Stimulated activated naive CD8-positive, alpha-beta T cell treated with anti-CD3 and anti-CD28 coated beads, Interleukin-15, amount 100 ng/mL, for 72 hours (primary cell): ENCODE results near the gene SRPRA.

ENCODE experiments used
- ATAC-seq: fragments of 150-1000 bp; cut with Tn5 transposase; 2 replicates; pipeline ENCODE4 v1.10.0; 2021; ENCODE audit warnings: mild to moderate bottlenecking, moderate library complexity
- DNase-seq, 2 donors: peaks; one replicate each; pipeline ENCODE4 v3.0.0; 2021 to 2022
- H3K27ac Mint-ChIP-seq, 2 donors: one replicate each; pipeline ENCODE4 v1.8.0; 2022; ENCODE audit warnings: mild to moderate bottlenecking in 2 of 2, mixed read lengths in 2 of 2, moderate library complexity in 2 of 2
- H3K27me3 Mint-ChIP-seq: one replicate; pipeline ENCODE4 v1.8.0; 2022; ENCODE audit warnings: mixed read lengths
- H3K4me1 Mint-ChIP-seq: one replicate; pipeline ENCODE4 v1.8.0; 2022; ENCODE audit warnings: mild to moderate bottlenecking, mixed read lengths
- H3K4me3 Mint-ChIP-seq, 2 donors: one replicate each; pipeline ENCODE4 v1.8.0; 2022; ENCODE audit warnings: mild to moderate bottlenecking in 2 of 2, mixed read lengths in 2 of 2, moderate library complexity in 1 of 2
- H3K9me3 Mint-ChIP-seq, 2 donors: one replicate each; pipeline ENCODE4 v1.8.0; 2022; ENCODE audit warnings: mixed read lengths in 2 of 2

The SRPRA gene

GRCh38 chr11:126225295-126225665, 43.4 kb downstream of the SRPRA start:
- Mint-ChIP-seq H3K4me1 (peaks cover 2% of the 10 kb centered on the region), H3K9me3 (no peaks in the 10 kb centered on the region), H3K27me3 (no peaks in the 10 kb centered on the region), H3K4me3 (no peak overlapping the region), H3K27ac (no peak overlapping the region)
- ATAC-seq (no peak), DNase-seq (no peak)

DNA sequence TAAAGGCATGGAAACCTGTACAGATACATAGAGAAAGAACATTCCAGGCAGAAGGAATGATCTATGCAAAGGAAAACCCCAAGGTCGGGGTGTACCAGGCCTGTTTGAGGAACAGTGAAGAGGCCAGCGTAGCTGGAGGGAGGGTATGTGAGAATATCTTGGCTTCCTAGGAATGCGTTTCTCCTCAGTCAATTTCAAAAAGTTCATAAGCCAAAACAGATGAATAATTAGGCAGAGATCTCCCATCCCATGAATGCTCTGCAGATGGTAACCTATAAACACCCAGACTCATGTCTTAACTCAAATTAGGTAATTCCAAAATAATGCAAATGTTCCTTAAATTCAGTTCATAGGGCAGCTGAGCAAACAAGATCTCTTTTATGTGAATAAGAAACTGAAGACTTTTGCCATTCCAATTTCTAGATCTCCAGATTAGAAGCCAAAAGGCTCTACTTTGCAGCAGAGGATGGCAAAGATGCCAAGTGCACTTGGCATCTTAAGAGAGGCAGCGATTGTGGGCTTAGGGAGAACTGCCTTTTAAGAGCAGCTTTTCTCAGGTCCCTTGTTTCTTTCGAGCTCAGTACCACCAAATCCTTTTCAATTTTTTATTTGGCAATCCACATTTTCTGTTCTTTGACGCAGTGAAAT, 43.9 kb downstream of the SRPRA start:
- Mint-ChIP-seq H3K4me3 (no peak overlapping the region), H3K27me3 (no peaks in the 10 kb centered on the region), H3K4me1 (peaks cover 7% of the 10 kb centered on the region), H3K9me3 (no peaks in the 10 kb centered on the region), H3K27ac (no peak overlapping the region)
- DNase-seq (no peak), ATAC-seq (no peak)

- DNase-seq (no peak), ATAC-seq (no peak)
- H3K27ac Mint-ChIP-seq = no peak overlapping the region
- H3K9me3 Mint-ChIP-seq = no peaks in the 10 kb centered on the region
- H3K4me3 Mint-ChIP-seq = no peak overlapping the region
- H3K27me3 Mint-ChIP-seq = no peaks in the 10 kb centered on the region
- H3K4me1 Mint-ChIP-seq = peaks cover 27% of the 10 kb centered on the region
Measured at GRCh38 chr11:126219547-126219946, 49.1 kb downstream of the SRPRA start.

- Mint-ChIP-seq H3K4me3 (peak overlapping the region in 1 of 2 donors; percentile 18), H3K4me1 (peaks cover 38% of the 10 kb centered on the region), H3K27ac (no peak overlapping the region), H3K9me3 (no peaks in the 10 kb centered on the region), H3K27me3 (no peaks in the 10 kb centered on the region)
- no peak for ATAC-seq
- DNase-seq = no peak
Measured at GRCh38 chr11:126217491-126217890, 51.2 kb downstream of the SRPRA start.

DNA sequence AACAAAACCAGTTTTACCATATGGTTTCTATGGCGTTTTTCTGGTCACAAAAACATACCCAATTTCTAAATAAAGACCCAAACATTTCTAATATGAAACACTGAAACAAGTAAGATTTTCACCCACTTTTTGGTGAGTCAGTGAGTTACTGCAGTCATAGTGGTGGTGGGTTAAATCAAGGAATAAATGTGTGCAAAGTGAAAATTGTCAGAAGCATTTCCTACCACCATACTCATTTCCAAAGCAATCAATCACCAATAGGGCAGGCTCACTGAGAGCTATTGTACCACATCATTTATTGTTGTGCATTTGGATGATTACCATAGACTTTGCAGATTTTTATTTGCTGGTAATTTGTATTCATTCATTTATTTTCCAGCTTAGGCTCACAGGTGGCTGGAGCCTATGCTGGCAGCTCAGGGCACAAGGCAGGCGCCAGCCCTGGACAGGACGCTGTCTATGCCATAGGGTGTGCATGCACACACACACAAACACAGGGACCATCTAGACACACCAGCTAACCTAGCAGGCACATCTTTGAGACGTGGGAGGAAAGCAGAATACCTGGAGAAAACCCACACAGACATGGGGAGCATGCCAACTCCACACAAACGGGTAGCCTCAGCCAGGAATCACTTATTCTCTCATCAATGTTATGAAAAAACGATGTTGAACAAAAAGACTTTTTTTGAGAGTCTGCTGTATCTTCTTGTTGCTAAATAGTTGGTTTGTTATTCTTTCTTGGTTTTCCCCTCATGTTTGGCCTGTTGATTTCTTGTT, 52.0 kb downstream of the SRPRA start:
- peaks cover 44% of the 10 kb centered on the region for H3K4me1 Mint-ChIP-seq
- no peaks in the 10 kb centered on the region for H3K27me3 Mint-ChIP-seq
- DNase-seq (no peak), ATAC-seq (peak; percentile 52)
- no peak overlapping the region for H3K4me3 Mint-ChIP-seq
- no peaks in the 10 kb centered on the region for H3K9me3 Mint-ChIP-seq
- no peak overlapping the region for H3K27ac Mint-ChIP-seq

- no peak overlapping the region for H3K27ac Mint-ChIP-seq
- DNase-seq (no peak), ATAC-seq (no peak)
- H3K27me3 Mint-ChIP-seq = no peaks in the 10 kb centered on the region
- no peaks in the 10 kb centered on the region for H3K9me3 Mint-ChIP-seq
- H3K4me3 Mint-ChIP-seq = no peak overlapping the region
- peaks cover 49% of the 10 kb centered on the region for H3K4me1 Mint-ChIP-seq
Measured at GRCh38 chr11:126214841-126215240, 53.9 kb downstream of the SRPRA start.

- no peak overlapping the region for H3K4me3 Mint-ChIP-seq
- DNase-seq = no peak
- H3K27me3 Mint-ChIP-seq = no peaks in the 10 kb centered on the region
- ATAC-seq = no peak
- H3K9me3 Mint-ChIP-seq = no peaks in the 10 kb centered on the region
- H3K27ac Mint-ChIP-seq = no peak overlapping the region
- H3K4me1 Mint-ChIP-seq = peaks cover 53% of the 10 kb centered on the region
Measured at GRCh38 chr11:126214441-126214840, 54.3 kb downstream of the SRPRA start.
